PC-3 (cell line): ENCODE data around the gene RASL10A. TPM values are rescaled to one million over a fixed set of nuclear protein-coding genes. Genes with fewer than 3 reads are reported as not detected.

Source experiments
- ATAC-seq: fragments of 200-7000 bp; cut with Tn5 transposase; 2 replicates; pipeline ENCODE4 v1.9.1; 2020; ENCODE audit warnings: mild to moderate bottlenecking, moderate library complexity
- BruUV-seq: library from RNA; stranded (reverse); fragments of 400-500 nt; replicated peaks from 2 replicates; lab custom pipeline; 2021; lab: Mats Ljungman, UMichigan
- CTCF ChIA-PET: fragments of 300-600 bp; sonication (Branson Sonifier 250); formaldehyde crosslinking; loops from one replicate; lab custom pipeline; 2022; ENCODE audit warnings: antibody characterized with exemption; lab: Charles Lee
- POLR2A ChIA-PET: fragments of 300-600 bp; sonication (Branson Sonifier 250); formaldehyde crosslinking; loops from one replicate; lab custom pipeline; 2022; ENCODE audit warnings: antibody characterized with exemption; ENCODE audit not compliant: unreplicated experiment; lab: Charles Lee
- DNase-seq: peaks from one replicate; pipeline ENCODE4 v3.0.0-alpha.2; 2015
- H2AFZ ChIP-seq: fragments of 300-600 bp; sonication (generic); 2 replicates; pipeline ENCODE4 v1.6.0; 2016; ENCODE audit warnings: antibody characterized with exemption, low read length
- H3F3A ChIP-seq: fragments of 300-600 bp; sonication (generic); one replicate; pipeline ENCODE4 v1.6.0; 2017; ENCODE audit warnings: antibody characterized with exemption, low read length, control low read depth, mild to moderate bottlenecking; ENCODE audit not compliant: unreplicated experiment
- H3K27ac ChIP-seq: fragments of 300-600 bp; sonication (generic); 2 replicates; pipeline ENCODE4 v1.5.1; 2016; ENCODE audit warnings: mild to moderate bottlenecking, low read length
- H3K27me3 ChIP-seq: fragments of 300-600 bp; sonication (generic); 2 replicates; pipeline ENCODE4 v1.6.1; 2016; ENCODE audit warnings: low read length, mixed read lengths
- H3K36me3 ChIP-seq: fragments of 300-600 bp; sonication (generic); 2 replicates; pipeline ENCODE4 v1.6.1; 2016; ENCODE audit warnings: low read depth, mixed run types, low read length, mixed read lengths
- H3K4me1 ChIP-seq: fragments of 300-600 bp; sonication (generic); 2 replicates; pipeline ENCODE4 v1.5.1; 2016; ENCODE audit warnings: low read length; ENCODE audit not compliant: insufficient read depth
- H3K4me2 ChIP-seq: fragments of 300-600 bp; sonication (generic); 2 replicates; pipeline ENCODE4 v1.6.0; 2016; ENCODE audit warnings: low read length
- H3K4me3 ChIP-seq: fragments of 300-600 bp; sonication (generic); 2 replicates; pipeline ENCODE4 v1.5.1; 2016; ENCODE audit warnings: mild to moderate bottlenecking, low read length, mixed read lengths
- H3K79me2 ChIP-seq: fragments of 300-600 bp; sonication (generic); 2 replicates; pipeline ENCODE4 v1.6.1; 2017; ENCODE audit warnings: low read length, mixed read lengths
- H3K9ac ChIP-seq: fragments of 300-600 bp; sonication (generic); 2 replicates; pipeline ENCODE4 v1.6.0; 2016; ENCODE audit warnings: mild to moderate bottlenecking, low read length
- H3K9me2 ChIP-seq: fragments of 300-600 bp; sonication (generic); replicated peaks from 2 replicates; pipeline ENCODE4 v1.6.1; 2016; ENCODE audit warnings: mixed run types, low read length, mixed read lengths
- H3K9me3 ChIP-seq: fragments of 300-600 bp; sonication (generic); 2 replicates; pipeline ENCODE4 v1.6.1; 2016; ENCODE audit warnings: low read length, mixed read lengths
- H4K20me1 ChIP-seq: fragments of 300-600 bp; sonication (generic); 2 replicates; pipeline ENCODE4 v1.6.1; 2016; ENCODE audit warnings: low read length, mixed read lengths
- EZH2 ChIP-seq: fragments of 300-600 bp; sonication (generic); IDR thresholded peaks from one replicate; pipeline ENCODE4 v1.6.1; 2017; ENCODE audit warnings: antibody characterized with exemption, mild to moderate bottlenecking, low read length; ENCODE audit not compliant: unreplicated experiment
- EZH2phosphoT487 ChIP-seq: fragments of 300-600 bp; sonication (generic); IDR thresholded peaks from 2 replicates; pipeline ENCODE4 v1.6.1; 2018; ENCODE audit warnings: mild to moderate bottlenecking, antibody characterized with exemption, low read length, borderline replicate concordance
- intact Hi-C: fragments of 100-400 bp; cut with micrococcal nuclease; formaldehyde crosslinking; loops from 2 replicates; pipeline ENCODE4 v1.9.0; 2023
- total RNA-seq: library from RNA; depleted of rRNA; stranded (reverse); fragments of >200 nt; gene quantifications from 2 replicates; pipeline ENCODE4 v1.2.3, GENCODE V29; 2014
- TF ChIP-seq, protein P1 (sequence below): fragments of 300-600 bp; sonication (generic); conservative IDR thresholded peaks from 2 replicates; pipeline ENCODE4 v1.5.1; 2017; ENCODE audit warnings: antibody characterized with exemption, low read depth, mild to moderate bottlenecking, low read length

RASL10A gene
- total RNA-seq, 1 experiment from 2014 or later, result not detected

DNA sequence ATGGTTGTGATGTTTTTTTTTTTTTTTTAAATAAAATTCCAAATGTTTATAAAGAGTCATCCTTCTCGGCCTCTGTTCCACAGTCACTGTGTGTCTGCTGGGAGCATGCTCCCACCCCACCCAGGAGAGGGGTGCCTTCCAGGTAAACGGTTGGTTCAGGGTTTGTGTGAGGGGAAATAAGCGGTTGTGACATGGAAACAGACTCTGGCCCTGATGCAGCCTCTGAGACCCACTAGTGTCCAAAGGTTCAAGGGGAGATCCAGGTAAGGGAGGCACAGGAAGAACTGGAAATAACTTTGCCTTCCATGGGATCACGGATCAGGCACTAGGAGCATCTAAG is 15.1 kb downstream of the RASL10A start:
- Histone ChIP-seq H3K9me3 (no peaks in the 10 kb centered on the region), H4K20me1 (0 out of 2 replicates have a peak, but pooled peaks cover 4% of the 10 kb centered on the region), H3K9ac (no peak overlapping the region), H3K36me3 (peaks cover 42% of the 10 kb centered on the region), H3K4me3 (no peak overlapping the region), H3K4me1 (no peaks in the 10 kb centered on the region), H3K79me2 (no peaks in the 10 kb centered on the region), H3F3A (peaks cover 6% of the 10 kb centered on the region), H3K27ac (no peak overlapping the region), H2AFZ (no peak overlapping the region), H3K27me3 (no peaks in the 10 kb centered on the region), H3K9me2 (no peaks in the 10 kb centered on the region), H3K4me2 (no peak overlapping the region)
- intact Hi-C loops, result no loop called here
- DNase-seq, result no peak
- POLR2A ChIA-PET, result no interaction called here
- TF ChIP-seq, protein P1, sequence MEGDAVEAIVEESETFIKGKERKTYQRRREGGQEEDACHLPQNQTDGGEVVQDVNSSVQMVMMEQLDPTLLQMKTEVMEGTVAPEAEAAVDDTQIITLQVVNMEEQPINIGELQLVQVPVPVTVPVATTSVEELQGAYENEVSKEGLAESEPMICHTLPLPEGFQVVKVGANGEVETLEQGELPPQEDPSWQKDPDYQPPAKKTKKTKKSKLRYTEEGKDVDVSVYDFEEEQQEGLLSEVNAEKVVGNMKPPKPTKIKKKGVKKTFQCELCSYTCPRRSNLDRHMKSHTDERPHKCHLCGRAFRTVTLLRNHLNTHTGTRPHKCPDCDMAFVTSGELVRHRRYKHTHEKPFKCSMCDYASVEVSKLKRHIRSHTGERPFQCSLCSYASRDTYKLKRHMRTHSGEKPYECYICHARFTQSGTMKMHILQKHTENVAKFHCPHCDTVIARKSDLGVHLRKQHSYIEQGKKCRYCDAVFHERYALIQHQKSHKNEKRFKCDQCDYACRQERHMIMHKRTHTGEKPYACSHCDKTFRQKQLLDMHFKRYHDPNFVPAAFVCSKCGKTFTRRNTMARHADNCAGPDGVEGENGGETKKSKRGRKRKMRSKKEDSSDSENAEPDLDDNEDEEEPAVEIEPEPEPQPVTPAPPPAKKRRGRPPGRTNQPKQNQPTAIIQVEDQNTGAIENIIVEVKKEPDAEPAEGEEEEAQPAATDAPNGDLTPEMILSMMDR, result no peak
- TF ChIP-seq EZH2, result no peak
- TF ChIP-seq EZH2phosphoT487, result no peak
- CTCF ChIA-PET, result no interaction called here
- ATAC-seq, result no peak
- no TSS peak for BruUV-seq

DNA sequence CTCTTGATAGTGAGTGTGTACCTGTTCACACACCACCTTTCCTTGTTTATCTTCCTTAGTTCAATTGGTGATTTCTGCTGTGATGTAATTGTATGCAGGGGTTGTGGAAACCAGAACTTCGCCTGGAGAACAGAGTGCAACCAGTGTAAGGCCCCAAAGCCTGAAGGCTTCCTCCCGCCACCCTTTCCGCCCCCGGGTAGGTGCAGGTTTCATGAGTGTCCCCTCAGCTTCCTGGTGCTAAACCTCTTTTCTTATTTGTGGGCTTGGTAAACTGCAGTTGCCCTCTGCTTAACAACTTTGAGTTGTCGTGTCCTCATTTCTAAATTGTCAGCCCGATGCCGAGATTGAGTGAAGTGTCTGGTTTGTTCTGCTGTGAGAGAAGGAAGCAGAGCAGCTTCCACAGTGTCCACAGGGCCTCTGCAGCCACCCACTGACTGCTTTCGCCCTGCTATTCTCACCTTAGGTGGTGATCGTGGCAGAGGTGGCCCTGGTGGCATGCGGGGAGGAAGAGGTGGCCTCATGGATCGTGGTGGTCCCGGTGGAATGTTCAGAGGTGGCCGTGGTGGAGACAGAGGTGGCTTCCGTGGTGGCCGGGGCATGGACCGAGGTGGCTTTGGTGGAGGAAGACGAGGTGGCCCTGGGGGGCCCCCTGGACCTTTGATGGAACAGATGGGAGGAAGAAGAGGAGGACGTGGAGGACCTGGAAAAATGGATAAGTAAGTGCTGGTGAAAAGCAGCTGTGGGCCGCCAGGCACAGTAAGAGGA is 16.2 kb downstream of the RASL10A start:
- no peak for TF ChIP-seq EZH2phosphoT487
- TF ChIP-seq EZH2, result no peak
- TF ChIP-seq, protein P1, result no peak
- no peak for DNase-seq

DNA sequence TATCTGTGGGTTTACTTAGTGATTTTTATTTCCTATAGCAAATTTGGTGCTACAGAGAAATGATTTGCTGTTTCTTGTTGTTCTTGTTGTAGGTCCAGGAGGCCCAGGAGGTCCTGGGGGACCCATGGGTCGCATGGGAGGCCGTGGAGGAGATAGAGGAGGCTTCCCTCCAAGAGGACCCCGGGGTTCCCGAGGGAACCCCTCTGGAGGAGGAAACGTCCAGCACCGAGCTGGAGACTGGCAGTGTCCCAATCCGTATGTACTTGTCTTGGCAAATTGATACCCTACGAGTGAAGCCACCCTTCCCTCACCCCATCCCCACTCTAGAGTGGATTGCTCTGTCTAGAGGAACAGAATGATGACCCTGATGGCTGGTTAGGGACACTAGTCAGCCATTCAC is 16.9 kb downstream of the RASL10A start:
- intact Hi-C loops, result no loop called here
- ATAC-seq (no peak), DNase-seq (no peak)
- H3K27me3 ChIP-seq, result no peaks in the 10 kb centered on the region
- 0 out of 2 replicates have a peak, but pooled peaks cover 4% of the 10 kb centered on the region for H4K20me1 ChIP-seq
- ChIA-PET CTCF (interaction anchor here (0.6 kb wide), 1 partner anchor 266 kb away, joined by 3 read pairs; no protein-coding TSS in a partner anchor), POLR2A (no interaction called here)
- no peaks in the 10 kb centered on the region for H3K4me1 ChIP-seq
- no TSS peak for BruUV-seq
- no peak overlapping the region for H3K4me3 ChIP-seq
- H3K9me2 ChIP-seq, result no peaks in the 10 kb centered on the region
- H3K4me2 ChIP-seq, result no peak overlapping the region
- TF ChIP-seq, protein P1, result no peak
- TF ChIP-seq EZH2phosphoT487 (no peak), EZH2 (no peak)
- no peaks in the 10 kb centered on the region for H3K79me2 ChIP-seq
- H3K36me3 ChIP-seq, result peaks cover 57% of the 10 kb centered on the region
- no peak overlapping the region for H3K9ac ChIP-seq
- H3F3A ChIP-seq, result peaks cover 6% of the 10 kb centered on the region
- H2AFZ ChIP-seq, result no peak overlapping the region
- H3K9me3 ChIP-seq, result no peaks in the 10 kb centered on the region
- H3K27ac ChIP-seq, result no peak overlapping the region

More for the DNA sequence above, 16.2 kb downstream of the RASL10A start:
- no peaks in the 10 kb centered on the region for H3K9me3 ChIP-seq
- BruUV-seq, result no TSS peak
- peaks cover 6% of the 10 kb centered on the region for H3F3A ChIP-seq
- no peak overlapping the region for H3K9ac ChIP-seq
- H3K9me2 ChIP-seq, result no peaks in the 10 kb centered on the region
- intact Hi-C loops, result no loop called here
- no peak overlapping the region for H3K4me2 ChIP-seq
- H2AFZ ChIP-seq, result no peak overlapping the region
- no peak for ATAC-seq
- H3K79me2 ChIP-seq, result no peaks in the 10 kb centered on the region
- ChIA-PET POLR2A (interaction anchor here (0.7 kb wide), 1 partner anchor 12 kb away, joined by 3 read pairs; no protein-coding TSS in a partner anchor), CTCF (interaction anchor here (0.6 kb wide), 1 partner anchor 266 kb away, joined by 3 read pairs; no protein-coding TSS in a partner anchor)
- 0 out of 2 replicates have a peak, but pooled peaks cover 4% of the 10 kb centered on the region for H4K20me1 ChIP-seq
- peaks cover 52% of the 10 kb centered on the region for H3K36me3 ChIP-seq
- H3K4me1 ChIP-seq, result no peaks in the 10 kb centered on the region
- no peak overlapping the region for H3K4me3 ChIP-seq
- H3K27ac ChIP-seq, result no peak overlapping the region
- H3K27me3 ChIP-seq, result no peaks in the 10 kb centered on the region
